ENCODE measurements around the gene THSD7B.

THSD7B gene

GRCh38 chr2:137655814-137656213 is 890.5 kb downstream of the THSD7B start:
- TF ChIP-seq, protein P1, sequence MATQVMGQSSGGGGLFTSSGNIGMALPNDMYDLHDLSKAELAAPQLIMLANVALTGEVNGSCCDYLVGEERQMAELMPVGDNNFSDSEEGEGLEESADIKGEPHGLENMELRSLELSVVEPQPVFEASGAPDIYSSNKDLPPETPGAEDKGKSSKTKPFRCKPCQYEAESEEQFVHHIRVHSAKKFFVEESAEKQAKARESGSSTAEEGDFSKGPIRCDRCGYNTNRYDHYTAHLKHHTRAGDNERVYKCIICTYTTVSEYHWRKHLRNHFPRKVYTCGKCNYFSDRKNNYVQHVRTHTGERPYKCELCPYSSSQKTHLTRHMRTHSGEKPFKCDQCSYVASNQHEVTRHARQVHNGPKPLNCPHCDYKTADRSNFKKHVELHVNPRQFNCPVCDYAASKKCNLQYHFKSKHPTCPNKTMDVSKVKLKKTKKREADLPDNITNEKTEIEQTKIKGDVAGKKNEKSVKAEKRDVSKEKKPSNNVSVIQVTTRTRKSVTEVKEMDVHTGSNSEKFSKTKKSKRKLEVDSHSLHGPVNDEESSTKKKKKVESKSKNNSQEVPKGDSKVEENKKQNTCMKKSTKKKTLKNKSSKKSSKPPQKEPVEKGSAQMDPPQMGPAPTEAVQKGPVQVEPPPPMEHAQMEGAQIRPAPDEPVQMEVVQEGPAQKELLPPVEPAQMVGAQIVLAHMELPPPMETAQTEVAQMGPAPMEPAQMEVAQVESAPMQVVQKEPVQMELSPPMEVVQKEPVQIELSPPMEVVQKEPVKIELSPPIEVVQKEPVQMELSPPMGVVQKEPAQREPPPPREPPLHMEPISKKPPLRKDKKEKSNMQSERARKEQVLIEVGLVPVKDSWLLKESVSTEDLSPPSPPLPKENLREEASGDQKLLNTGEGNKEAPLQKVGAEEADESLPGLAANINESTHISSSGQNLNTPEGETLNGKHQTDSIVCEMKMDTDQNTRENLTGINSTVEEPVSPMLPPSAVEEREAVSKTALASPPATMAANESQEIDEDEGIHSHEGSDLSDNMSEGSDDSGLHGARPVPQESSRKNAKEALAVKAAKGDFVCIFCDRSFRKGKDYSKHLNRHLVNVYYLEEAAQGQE (IDR thresholded peaks at IDR 0.05; ENCODE audit: low read depth): peak; percentile 62; the same call in 1 of the 2 replicates
- TF ChIP-seq CREB1 (IDR thresholded peaks at IDR 0.05; ENCODE audit: low read depth) (no peak), NFIC (IDR thresholded peaks at IDR 0.05) (no peak), ZBTB7A (IDR thresholded peaks at IDR 0.05; ENCODE audit: low read depth) (no peak), RAD21 (IDR thresholded peaks at IDR 0.05; ENCODE audit: low read depth) (no peak), TCF12 (IDR thresholded peaks at IDR 0.05; ENCODE audit: low read depth) (no peak), TEAD4 (IDR thresholded peaks at IDR 0.05) (no peak), TAF1 (IDR thresholded peaks at IDR 0.05; ENCODE audit: low read depth) (no peak)

DNA sequence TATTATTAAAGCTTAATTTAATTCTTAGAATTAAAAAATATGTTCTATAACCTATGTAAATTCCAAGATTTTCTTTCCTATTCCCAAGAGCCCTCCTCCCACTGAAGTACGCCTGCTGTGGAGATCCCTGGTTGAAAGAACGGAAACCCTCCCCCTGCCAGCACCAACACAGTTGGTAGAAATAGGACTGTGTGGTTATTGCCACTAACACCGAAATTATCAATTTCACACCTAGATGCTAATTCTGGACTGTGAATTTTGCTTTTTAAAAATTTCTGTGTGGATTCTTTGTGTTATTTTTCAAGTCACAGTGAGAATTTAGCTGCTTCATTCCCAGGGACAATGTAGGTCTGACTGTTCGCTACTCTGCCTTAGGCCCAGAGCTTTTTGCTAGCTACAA is 893.1 kb downstream of the THSD7B start:
- TF ChIP-seq TCF12 (IDR thresholded peaks at IDR 0.05; ENCODE audit: low read depth) (no peak), NFIC (IDR thresholded peaks at IDR 0.05) (no peak), TEAD4 (IDR thresholded peaks at IDR 0.05) (no peak), EP300 (IDR thresholded peaks at IDR 0.05; ENCODE audit: borderline replicate concordance) (no peak), ZBTB7A (IDR thresholded peaks at IDR 0.05; ENCODE audit: low read depth) (no peak), EGR1 (IDR thresholded peaks at IDR 0.05) (no peak), FOXM1 (IDR thresholded peaks at IDR 0.05; ENCODE audit: borderline replicate concordance, low read depth) (no peak)

- no peak for TF ChIP-seq ZBTB7A (IDR thresholded peaks at IDR 0.05; ENCODE audit: low read depth)
- no peak for TF ChIP-seq NFIC (IDR thresholded peaks at IDR 0.05)
- no peak for TF ChIP-seq CREB1 (IDR thresholded peaks at IDR 0.05; ENCODE audit: low read depth)
- TF ChIP-seq, protein P1 (IDR thresholded peaks at IDR 0.05; ENCODE audit: low read depth): no peak
- TF ChIP-seq RAD21 (IDR thresholded peaks at IDR 0.05; ENCODE audit: low read depth): peak; percentile 7; the same call in 1 of the 2 replicates
- TF ChIP-seq USF1 (IDR thresholded peaks at IDR 0.05): no peak
These were observed 894.3 kb downstream of the THSD7B start for GRCh38 chr2:137659616-137660015.

GRCh38 chr2:137670111-137670510 is 904.8 kb downstream of the THSD7B start:
- TF ChIP-seq, protein P1 (IDR thresholded peaks at IDR 0.05; ENCODE audit: low read depth): no peak
- TF ChIP-seq, protein P2, sequence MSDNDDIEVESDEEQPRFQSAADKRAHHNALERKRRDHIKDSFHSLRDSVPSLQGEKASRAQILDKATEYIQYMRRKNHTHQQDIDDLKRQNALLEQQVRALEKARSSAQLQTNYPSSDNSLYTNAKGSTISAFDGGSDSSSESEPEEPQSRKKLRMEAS (IDR thresholded peaks at IDR 0.05): no peak
- no peak for TF ChIP-seq TAF1 (IDR thresholded peaks at IDR 0.05; ENCODE audit: low read depth)
- TF ChIP-seq RAD21 (IDR thresholded peaks at IDR 0.05; ENCODE audit: low read depth): no peak
- no peak for TF ChIP-seq FOXM1 (IDR thresholded peaks at IDR 0.05; ENCODE audit: borderline replicate concordance, low read depth)
- no peak for TF ChIP-seq ZBTB7A (IDR thresholded peaks at IDR 0.05; ENCODE audit: low read depth)
- no peak for TF ChIP-seq USF1 (IDR thresholded peaks at IDR 0.05)
- no peak for TF ChIP-seq CEBPB (IDR thresholded peaks at IDR 0.05)
- TF ChIP-seq TCF12 (IDR thresholded peaks at IDR 0.05; ENCODE audit: low read depth): no peak
- TF ChIP-seq EGR1 (IDR thresholded peaks at IDR 0.05): no peak
- TF ChIP-seq YY1 (IDR thresholded peaks at IDR 0.05; ENCODE audit: low read depth): no peak

DNA sequence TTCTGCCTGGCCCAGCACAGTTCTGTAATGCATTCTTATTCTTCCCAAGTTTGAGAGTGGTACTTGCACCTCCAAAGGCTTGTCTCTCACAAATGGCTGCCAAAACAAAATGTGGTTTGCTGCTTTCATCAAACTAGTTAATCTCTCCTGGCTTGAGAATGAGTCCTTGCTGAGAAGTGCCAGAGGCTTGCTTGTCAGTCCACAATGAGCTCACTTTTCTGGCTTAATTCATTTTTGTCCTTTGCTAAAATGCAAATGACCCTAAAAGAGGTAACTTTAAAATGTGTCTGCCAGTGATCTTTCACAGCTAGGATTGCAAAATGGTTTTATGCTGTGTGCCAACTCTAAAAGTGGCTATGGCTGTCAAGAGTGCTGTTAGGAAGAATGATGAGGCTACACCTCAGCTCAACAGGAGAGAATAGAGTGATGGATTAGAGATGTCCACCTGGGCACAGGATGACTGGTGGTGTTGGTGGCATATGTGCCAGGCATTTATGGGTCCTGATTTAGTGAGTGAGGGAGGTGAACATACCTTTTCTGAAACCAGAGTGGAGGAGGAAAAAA is 907.7 kb downstream of the THSD7B start:
- TF ChIP-seq, protein P2 (IDR thresholded peaks at IDR 0.05): no peak
- no peak for TF ChIP-seq TEAD4 (IDR thresholded peaks at IDR 0.05)
- no peak for TF ChIP-seq ZBTB7A (IDR thresholded peaks at IDR 0.05; ENCODE audit: low read depth)
- no peak for TF ChIP-seq RAD21 (IDR thresholded peaks at IDR 0.05; ENCODE audit: low read depth)
- TF ChIP-seq YY1 (IDR thresholded peaks at IDR 0.05; ENCODE audit: low read depth): no peak
- TF ChIP-seq EGR1 (IDR thresholded peaks at IDR 0.05): no peak
- TF ChIP-seq TCF12 (IDR thresholded peaks at IDR 0.05; ENCODE audit: low read depth): no peak
- TF ChIP-seq CREB1 (IDR thresholded peaks at IDR 0.05; ENCODE audit: low read depth): no peak
- TF ChIP-seq, protein P1 (IDR thresholded peaks at IDR 0.05; ENCODE audit: low read depth): no peak
- no peak for TF ChIP-seq FOXM1 (IDR thresholded peaks at IDR 0.05; ENCODE audit: borderline replicate concordance, low read depth)
- no peak for TF ChIP-seq USF1 (IDR thresholded peaks at IDR 0.05)
- no peak for TF ChIP-seq EP300 (IDR thresholded peaks at IDR 0.05; ENCODE audit: borderline replicate concordance)
- TF ChIP-seq TAF1 (IDR thresholded peaks at IDR 0.05; ENCODE audit: low read depth): no peak
- no peak for TF ChIP-seq CEBPB (IDR thresholded peaks at IDR 0.05)
- TF ChIP-seq NFIC (IDR thresholded peaks at IDR 0.05): no peak
